B cell (primary cell): ENCODE measurements around the gene ZFYVE19. TPM values are rescaled to one million over a fixed set of nuclear protein-coding genes. Genes with fewer than 3 reads are reported as not detected.

Source experiments
- ATAC-seq: fragments of 200-7000 bp; cut with Tn5 transposase; one replicate; pipeline ENCODE4 v1.10.0; 2021; ENCODE audit warnings: low read depth, mild to moderate bottlenecking, moderate number of reproducible peaks, moderate library complexity
- CTCF ChIA-PET: fragments of 350-600 bp; sonication (Branson Sonifier 250); formaldehyde crosslinking; loops from one replicate; lab custom pipeline; 2021; ENCODE audit warnings: antibody characterized with exemption, inconsistent platforms; lab: Charles Lee
- POLR2A ChIA-PET: fragments of 350-600 bp; sonication (Branson Sonifier 250); formaldehyde crosslinking; loops from one replicate; lab custom pipeline; 2021; ENCODE audit warnings: antibody characterized with exemption; lab: Charles Lee
- DNase-seq: peaks from one replicate; pipeline ENCODE4 v3.0.0; 2013
- H2AFZ ChIP-seq: 2 replicates; pipeline ENCODE4 v1.6.1; 2012; ENCODE audit warnings: mild to moderate bottlenecking, low read depth, low read length; ENCODE audit not compliant: insufficient read depth, poor library complexity, severe bottlenecking
- H3K27ac ChIP-seq, 2 donors: 1 replicate in 1 of 2; 2 replicates in 1 of 2; pipeline ENCODE4 v1.5.1; 2012 to 2013; ENCODE audit warnings: low read length in 2 of 2, mild to moderate bottlenecking in 2 of 2, moderate library complexity in 1 of 2
- H3K27me3 ChIP-seq, 4 experiments: fragments of 200-600 bp in 1 of 4; sonication (generic) in 1 of 4; replicated peaks in 1 of 4; 1 replicate in 2 of 4; 2 replicates in 2 of 4; pipeline versions ENCODE4 v1.6.1 to v1.7.0; 2013 to 2016; ENCODE audit warnings: low read length in 3 of 4, mild to moderate bottlenecking in 2 of 4, mixed read lengths in 1 of 4, moderate library complexity in 1 of 4; ENCODE audit not compliant: insufficient read depth in 4 of 4, control insufficient read depth in 3 of 4; ENCODE audit errors: control extremely low read depth in 1 of 4
- H3K36me3 ChIP-seq, 2 experiments: replicated peaks in 1 of 2; 1 replicate in 1 of 2; 2 replicates in 1 of 2; pipeline versions ENCODE4 v1.6.1 to v1.7.1; 2013; ENCODE audit warnings: low read length in 1 of 2; ENCODE audit not compliant: insufficient read depth in 2 of 2, control insufficient read depth in 1 of 2; ENCODE audit errors: control extremely low read depth in 1 of 2, extremely low read depth in 1 of 2
- H3K4me1 ChIP-seq, 2 donors: fragments of 200-600 bp in 1 of 2; sonication (generic) in 1 of 2; 1 replicate in 1 of 2; 2 replicates in 1 of 2; pipeline versions ENCODE4 v1.5.1 to v1.6.1; 2013 to 2017; ENCODE audit warnings: low read length in 2 of 2; ENCODE audit not compliant: control insufficient read depth in 2 of 2, insufficient read depth in 2 of 2
- H3K4me2 ChIP-seq: replicated peaks from 2 replicates; pipeline ENCODE3; 2012; ENCODE audit warnings: mild to moderate bottlenecking, low read depth, low read length; ENCODE audit not compliant: poor library complexity, severe bottlenecking
- H3K4me3 ChIP-seq, 5 experiments: fragments of 200-600 bp in 1 of 5; sonication (generic) in 1 of 5; 1 replicate in 3 of 5; 2 replicates in 2 of 5; pipeline versions ENCODE4 v1.5.1 to v1.7.0; 2011 to 2016; ENCODE audit warnings: low read length in 4 of 5, mild to moderate bottlenecking in 4 of 5, low read depth in 2 of 5, control low read depth in 1 of 5, moderate library complexity in 1 of 5; ENCODE audit not compliant: insufficient read depth in 1 of 5; ENCODE audit errors: control extremely low read depth in 1 of 5, extremely low read depth in 1 of 5
- H3K79me2 ChIP-seq: fragments of 200-600 bp; sonication (generic); one replicate; pipeline ENCODE4 v1.6.0; 2016; ENCODE audit warnings: low read length; ENCODE audit not compliant: control insufficient read depth, insufficient read depth
- H3K9ac ChIP-seq: fragments of 200-600 bp; sonication (generic); 2 replicates; pipeline ENCODE4 v1.6.1; 2017; ENCODE audit warnings: mild to moderate bottlenecking, low read length, moderate library complexity
- H3K9me3 ChIP-seq, 3 donors: one replicate each; pipeline versions ENCODE4 v1.6.1 to v1.7.1; 2013; ENCODE audit warnings: low read length in 2 of 3; ENCODE audit not compliant: control insufficient read depth in 2 of 3, insufficient read depth in 1 of 3; ENCODE audit errors: control extremely low read depth in 1 of 3
- H4K20me1 ChIP-seq: 2 replicates; pipeline ENCODE4 v1.6.0; 2012; ENCODE audit warnings: mild to moderate bottlenecking, low read length; ENCODE audit not compliant: insufficient read depth, control insufficient read depth, poor library complexity, severe bottlenecking
- H3K27ac Mint-ChIP-seq: one replicate; pipeline ENCODE4 v1.8.0; 2021; ENCODE audit warnings: mixed read lengths
- H3K27me3 Mint-ChIP-seq: one replicate; pipeline ENCODE4 v1.8.0; 2021; ENCODE audit warnings: mixed read lengths
- H3K4me1 Mint-ChIP-seq: one replicate; pipeline ENCODE4 v1.8.0; 2021; ENCODE audit warnings: mixed read lengths
- H3K4me3 Mint-ChIP-seq: one replicate; pipeline ENCODE4 v1.8.0; 2021; ENCODE audit warnings: mixed read lengths
- H3K9me3 Mint-ChIP-seq: one replicate; pipeline ENCODE4 v1.8.0; 2022; ENCODE audit warnings: mixed read lengths; ENCODE audit not compliant: insufficient read depth
- CTCF ChIP-seq: fragments of 200-600 bp; IDR thresholded peaks from one replicate; pipeline ENCODE4 v1.8.0; 2022; ENCODE audit warnings: antibody characterized with exemption, mild to moderate bottlenecking
- EZH2 ChIP-seq: IDR thresholded peaks from 2 replicates; pipeline ENCODE4 v1.6.1; 2012; ENCODE audit warnings: borderline replicate concordance, low read depth, mild to moderate bottlenecking, moderate library complexity, low read length; ENCODE audit not compliant: insufficient read depth, poor library complexity, severe bottlenecking
- WGBS: methylation state at CpG from one replicate; pipeline ENCODE4 v1.1.5; 2013; ENCODE audit warnings: missing lambda C conversion rate; ENCODE audit not compliant: insufficient coverage; 5-methylcytosine and 5-hydroxymethylcytosine counted together
- intact Hi-C: fragments of 100-400 bp; cut with micrococcal nuclease; formaldehyde crosslinking; loops from one replicate; pipeline ENCODE4 v1.10.0; 2022
- polyA plus RNA-seq: library from polyadenylated mRNA; depleted of rRNA; stranded (reverse); fragments of >200 nt; gene quantifications from 2 replicates; pipeline ENCODE4 v1.2.3, GENCODE V29; 2012
- total RNA-seq, 2 donors: library from RNA; stranded (reverse); fragments of 120-200 nt in 1 of 2; gene quantifications; 1 replicate in 1 of 2; 2 replicates in 1 of 2; pipeline versions ENCODE4 v1.2.3 to v1.2.4, GENCODE V29; 2013 to 2022

The ZFYVE19 gene
- total and polyA plus RNA-seq, 2 donors (not counting 1 experiment from before 2014, with no cell fraction given), result 29.4 to 60.5 TPM

DNA sequence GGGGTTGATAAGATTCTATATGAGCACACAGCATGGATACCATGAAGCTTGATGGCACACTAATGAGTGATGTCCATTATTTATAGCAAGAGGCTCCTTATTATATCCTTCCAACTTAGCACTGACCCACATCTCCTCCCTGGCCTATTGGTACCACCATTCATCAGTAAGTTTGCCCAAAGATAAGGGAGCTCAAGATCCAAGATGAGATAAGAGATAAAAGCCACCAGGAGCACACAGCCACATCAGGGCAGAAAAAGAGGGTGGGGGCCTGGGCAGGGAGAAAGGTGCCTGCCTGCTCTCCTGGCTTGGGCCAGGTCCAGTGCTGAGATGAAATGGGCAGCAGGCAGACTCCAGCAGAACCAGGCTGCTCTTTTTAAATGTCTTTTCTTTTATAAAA, 26.0 kb downstream of the ZFYVE19 start:
- H3K27me3 ChIP-seq, result no peaks in the 10 kb centered on the region
- H3K4me3 ChIP-seq, result no peak overlapping the region
- H3K9ac ChIP-seq, result no peak overlapping the region
- no peaks in the 10 kb centered on the region for H3K4me1 ChIP-seq
- Mint-ChIP-seq H3K4me3 (no peak overlapping the region), H3K4me1 (no peaks in the 10 kb centered on the region), H3K27me3 (no peaks in the 10 kb centered on the region), H3K9me3 (no peaks in the 10 kb centered on the region), H3K27ac (no peak overlapping the region)
- H3K4me2 ChIP-seq, result no peak overlapping the region
- no peak overlapping the region for H2AFZ ChIP-seq
- no peaks in the 10 kb centered on the region for H4K20me1 ChIP-seq
- ATAC-seq (no peak), DNase-seq (no peak)
- no peak overlapping the region for H3K27ac ChIP-seq
- ChIA-PET CTCF (interaction anchor here (0.8 kb wide), 1 partner anchor 24 kb away, joined by 3 read pairs; no protein-coding TSS in a partner anchor), POLR2A (no interaction called here)
- no peaks in the 10 kb centered on the region for H3K36me3 ChIP-seq
- no peaks in the 10 kb centered on the region for H3K79me2 ChIP-seq
- peaks cover 0 to 3% (median 0%) of the 10 kb centered on the region in 3 donors for H3K9me3 ChIP-seq
- intact Hi-C loops, result no loop called here
- TF ChIP-seq CTCF (no peak), EZH2 (no peak)

GRCh38 chr15:40836020-40836419, 29.1 kb downstream of the ZFYVE19 start:
- no peak overlapping the region for H3K4me3 ChIP-seq
- Mint-ChIP-seq H3K4me3 (no peak overlapping the region), H3K9me3 (no peaks in the 10 kb centered on the region), H3K27me3 (no peaks in the 10 kb centered on the region), H3K27ac (no peak overlapping the region), H3K4me1 (no peaks in the 10 kb centered on the region)
- no peaks in the 10 kb centered on the region for H3K36me3 ChIP-seq
- no peaks in the 10 kb centered on the region for H3K79me2 ChIP-seq
- H3K27ac ChIP-seq, result no peak overlapping the region
- peaks cover 0 to 3% (median 0%) of the 10 kb centered on the region in 3 donors for H3K9me3 ChIP-seq
- H3K4me1 ChIP-seq, result no peaks in the 10 kb centered on the region
- H2AFZ ChIP-seq, result no peak overlapping the region
- WGBS, result no CpG with 5 or more reads among the region's 1 CpG
- H4K20me1 ChIP-seq, result no peaks in the 10 kb centered on the region
- DNase-seq, result no peak
- no peak for ATAC-seq
- POLR2A ChIA-PET, result no interaction called here
- no peak overlapping the region for H3K9ac ChIP-seq
- intact Hi-C loops, result no loop called here
- CTCF ChIA-PET, result interaction anchor here (0.6 to 1.4 kb wide), 2 partner anchors 22 to 348 kb away, joined by 3 to 4 read pairs; no protein-coding TSS in a partner anchor
- TF ChIP-seq CTCF (no peak), EZH2 (no peak)
- no peak overlapping the region for H3K4me2 ChIP-seq
- no peaks in the 10 kb centered on the region for H3K27me3 ChIP-seq
